PC-9 (cell line): ENCODE results near the gene PSME4. TPM values are rescaled to one million over a fixed set of nuclear protein-coding genes. Genes with fewer than 3 reads are reported as not detected.

Experiments used
- Bru-seq: library from RNA; stranded (reverse); fragments of 400-500 nt; gene quantifications from one replicate; lab custom pipeline; 2021; lab: Mats Ljungman, UMichigan
- BruChase-seq, 2 experiments: library from RNA; stranded (reverse); fragments of 400-500 nt; gene quantifications; one replicate each; lab custom pipeline; 2021; lab: Mats Ljungman, UMichigan
- BruUV-seq: library from RNA; stranded (reverse); fragments of 400-500 nt; replicated peaks from 2 replicates; lab custom pipeline; 2021; lab: Mats Ljungman, UMichigan
- CTCF ChIA-PET: fragments of 300-600 bp; sonication (Branson Sonifier 250); formaldehyde crosslinking; loops from one replicate; lab custom pipeline; 2022; ENCODE audit warnings: antibody characterized with exemption; lab: Charles Lee
- POLR2A ChIA-PET: fragments of 300-600 bp; sonication (Branson Sonifier 250); formaldehyde crosslinking; loops from one replicate; lab custom pipeline; 2022; ENCODE audit warnings: antibody characterized with exemption; ENCODE audit not compliant: unreplicated experiment; lab: Charles Lee
- DNase-seq, 2 experiments: peaks; one replicate each; pipeline versions ENCODE4 v3.0.0 to v3.0.0-alpha.2; 2015 to 2022; ENCODE audit warnings: mixed read lengths in 1 of 2
- H2AFZ ChIP-seq: fragments of 200-600 bp; sonication (generic); 2 replicates; pipeline ENCODE4 v1.8.1; 2017; ENCODE audit warnings: antibody characterized with exemption
- H3F3A ChIP-seq: fragments of 200-600 bp; sonication (generic); 2 replicates; pipeline ENCODE4 v1.8.1; 2017; ENCODE audit warnings: antibody characterized with exemption, mild to moderate bottlenecking, low read depth; ENCODE audit not compliant: insufficient read depth
- H3K27ac ChIP-seq: fragments of 200-600 bp; sonication (generic); 2 replicates; pipeline ENCODE4 v1.6.1; 2016; ENCODE audit warnings: mixed run types
- H3K27me3 ChIP-seq: fragments of 200-600 bp; sonication (generic); 2 replicates; pipeline ENCODE4 v1.6.1; 2016; ENCODE audit warnings: low read depth, mixed run types; ENCODE audit not compliant: insufficient read depth
- H3K36me3 ChIP-seq: fragments of 200-600 bp; sonication (generic); 2 replicates; pipeline ENCODE4 v1.6.1; 2016; ENCODE audit warnings: low read depth, mixed run types
- H3K4me1 ChIP-seq: fragments of 200-600 bp; sonication (generic); replicated peaks from 2 replicates; pipeline ENCODE4 v1.6.1; 2016; ENCODE audit warnings: mixed run types; ENCODE audit not compliant: insufficient read depth
- H3K4me2 ChIP-seq: fragments of 200-600 bp; sonication (generic); 2 replicates; pipeline ENCODE4 v1.6.1; 2017; ENCODE audit warnings: mixed run types
- H3K4me3 ChIP-seq: fragments of 200-600 bp; sonication (generic); 2 replicates; pipeline ENCODE4 v1.6.1; 2016; ENCODE audit warnings: mixed run types
- H3K79me2 ChIP-seq: fragments of 200-600 bp; sonication (generic); 2 replicates; pipeline ENCODE4 v1.6.1; 2017; ENCODE audit warnings: low read depth, mixed run types
- H3K9me2 ChIP-seq: fragments of 200-600 bp; sonication (generic); 2 replicates; pipeline ENCODE4 v1.8.1; 2017; ENCODE audit warnings: mild to moderate bottlenecking; ENCODE audit not compliant: insufficient read depth
- H3K9me3 ChIP-seq: fragments of 200-600 bp; sonication (generic); 2 replicates; pipeline ENCODE4 v1.8.1; 2016; ENCODE audit warnings: low read depth; ENCODE audit not compliant: insufficient read depth
- H4K20me1 ChIP-seq: fragments of 200-600 bp; sonication (generic); 2 replicates; pipeline ENCODE4 v1.8.1; 2017; ENCODE audit not compliant: insufficient read depth
- CTCF ChIP-seq: fragments of 200-600 bp; sonication (generic); conservative IDR thresholded peaks from 2 replicates; pipeline ENCODE4 v1.6.1; 2017; ENCODE audit warnings: mixed run types, antibody characterized with exemption, mild to moderate bottlenecking, moderate library complexity
- EZH2 ChIP-seq: fragments of 200-600 bp; sonication (generic); IDR thresholded peaks from 2 replicates; pipeline ENCODE4 v1.8.0; 2017; ENCODE audit warnings: antibody characterized with exemption, low read depth
- intact Hi-C: fragments of 100-400 bp; cut with micrococcal nuclease; formaldehyde crosslinking; loops from one replicate; pipeline ENCODE4 v1.10.0; 2022; ENCODE audit not compliant: unreplicated experiment
- long read RNA-seq: library from polyadenylated mRNA; stranded (forward); transcript quantifications from one replicate; pipeline ENCODE4 v2.0.0, GENCODE V29; 2022
- total RNA-seq: library from RNA; stranded (reverse); gene quantifications from 2 replicates; pipeline ENCODE4 v1.2.3, GENCODE V29; 2021

PSME4 gene
- 58.3 and 99.5 TPM in 2 replicates for total RNA-seq
- Bru-seq, nascent RNA = percentile 95 among the genes with signal in this experiment
- percentile 95 among the genes with signal in this experiment for BruChase-seq, experiment 1, labeled RNA remaining after a 2-hour chase
- BruChase-seq, experiment 2, labeled RNA remaining after a 6-hour chase = percentile 92 among the genes with signal in this experiment
- long read RNA-seq, full-length matches to known transcripts = 2 of 18 reads
- long read RNA-seq, partial matches to known transcripts = 12 of 18 reads
- long read RNA-seq, other reads (novel, unspliced or antisense) = 4 of 18 reads

GRCh38 chr2:53970724-53971602 lies at the start of gene PSME4:
PSME4 (minus strand) TSS chr2:53970993; CDS start chr2:53970784, 209 bp downstream.
- Histone ChIP-seq H3K4me1 (peaks cover 29% of the 10 kb centered on the region), H3K9me3 (no peaks in the 10 kb centered on the region), H3K4me2 (peak within 1 kb of the TSS; percentile 94), H3K36me3 (0 out of 2 replicates have a peak, but pooled peaks cover 3% of the 10 kb centered on the region), H2AFZ (peak within 1 kb of the TSS; percentile 99), H3K4me3 (peak within 1 kb of the TSS; percentile 79), H3K79me2 (peaks cover 55% of the 10 kb centered on the region), H3K27ac (peak within 1 kb of the TSS; percentile 57), H3F3A (peaks cover 11% of the 10 kb centered on the region; the same call in 1 of the 2 replicates), H3K27me3 (no peaks in the 10 kb centered on the region), H3K9me2 (no peaks in the 10 kb centered on the region), H4K20me1 (peaks cover 32% of the 10 kb centered on the region)
- BruUV-seq = no TSS peak
- CTCF ChIA-PET = no interaction called here
- POLR2A ChIA-PET = no interaction called here
- TF ChIP-seq EZH2 (no peak), CTCF (no peak)
- DNase-seq = peak; percentile 81 to 92
- intact Hi-C loops = loop anchor here (5.0 kb wide), 1 partner anchor 131 kb away; no protein-coding TSS in a partner anchor

DNA sequence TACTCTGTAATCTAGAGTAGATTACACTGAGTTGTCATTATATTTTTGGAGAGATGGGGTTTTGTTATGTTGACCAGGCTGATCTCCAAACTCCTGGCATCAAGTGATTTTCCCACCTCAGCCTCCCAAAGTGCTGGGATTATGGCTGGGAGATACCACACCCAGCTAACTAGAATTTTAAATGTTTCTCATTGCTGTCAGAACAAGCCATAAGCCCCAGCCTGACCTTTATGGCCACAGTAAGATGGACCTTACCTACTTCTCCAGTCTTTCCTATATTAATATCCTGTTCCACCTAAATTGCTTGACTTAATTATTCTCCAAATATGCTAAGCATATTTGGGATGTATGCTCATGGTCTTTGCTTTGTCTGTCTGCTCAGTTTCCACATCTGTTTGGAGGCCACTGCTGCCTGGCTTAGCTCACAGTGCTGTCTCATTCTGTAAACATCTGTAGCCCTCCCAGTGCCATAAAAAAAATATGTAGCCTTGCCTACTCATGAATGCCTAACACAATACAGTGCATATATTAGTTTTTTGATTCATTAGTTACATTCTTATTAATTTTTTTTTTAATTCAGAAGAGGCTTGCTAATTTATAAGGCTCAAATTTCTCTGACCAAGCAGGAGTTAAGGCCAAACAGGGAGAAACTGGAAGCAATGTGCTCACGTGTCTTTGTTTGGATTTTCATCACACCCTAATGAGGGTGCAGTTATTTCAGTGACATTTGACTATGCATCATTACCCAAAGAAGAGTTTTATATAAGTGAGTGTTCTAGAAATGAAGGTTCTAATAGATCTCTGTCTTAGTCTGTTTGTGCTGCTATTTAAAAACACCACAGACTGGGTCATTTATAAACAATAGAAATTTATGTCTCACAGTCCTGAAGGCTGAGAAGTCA lies 45.3 kb upstream of the PSME4 start:
- H3K27me3 ChIP-seq = no peaks in the 10 kb centered on the region
- no peaks in the 10 kb centered on the region for H3K36me3 ChIP-seq
- no TSS peak for BruUV-seq
- no peak overlapping the region for H2AFZ ChIP-seq
- TF ChIP-seq CTCF (no peak), EZH2 (no peak)
- DNase-seq = no peak
- intact Hi-C loops = no loop called here
- no peaks in the 10 kb centered on the region for H3F3A ChIP-seq
- POLR2A ChIA-PET = no interaction called here
- no peak overlapping the region for H3K27ac ChIP-seq
- H3K4me1 ChIP-seq = no peaks in the 10 kb centered on the region
- H3K79me2 ChIP-seq = no peaks in the 10 kb centered on the region
- H3K4me3 ChIP-seq = no peak overlapping the region
- H4K20me1 ChIP-seq = no peaks in the 10 kb centered on the region
- H3K9me2 ChIP-seq = no peaks in the 10 kb centered on the region
- CTCF ChIA-PET = no interaction called here
- H3K9me3 ChIP-seq = peaks cover 10% of the 10 kb centered on the region
- no peak overlapping the region for H3K4me2 ChIP-seq

- H3K9me3 ChIP-seq = no peaks in the 10 kb centered on the region
- no peak overlapping the region for H3K27ac ChIP-seq
- no peak for DNase-seq
- no peaks in the 10 kb centered on the region for H3K9me2 ChIP-seq
- POLR2A ChIA-PET = no interaction called here
- H3F3A ChIP-seq = no peaks in the 10 kb centered on the region
- TF ChIP-seq CTCF (no peak), EZH2 (no peak)
- CTCF ChIA-PET = no interaction called here
- H3K36me3 ChIP-seq = no peaks in the 10 kb centered on the region
- H3K4me1 ChIP-seq = no peaks in the 10 kb centered on the region
- H4K20me1 ChIP-seq = no peaks in the 10 kb centered on the region
- no peak overlapping the region for H3K4me3 ChIP-seq
- no peaks in the 10 kb centered on the region for H3K27me3 ChIP-seq
- H3K4me2 ChIP-seq = no peak overlapping the region
- intact Hi-C loops = no loop called here
- BruUV-seq = no TSS peak
- H3K79me2 ChIP-seq = no peaks in the 10 kb centered on the region
- H2AFZ ChIP-seq = no peak overlapping the region
Observed at GRCh38 chr2:54013996-54014395, 43.2 kb upstream of the PSME4 start.
